GM12878 (cell line): ENCODE results near the gene TTLL11. TPM values are rescaled to one million over a fixed set of nuclear protein-coding genes. Genes with fewer than 3 reads are reported as not detected.

Experiments
- ATAC-seq: fragments of 200-7000 bp; cut with Tn5 transposase; 3 replicates; pipeline ENCODE4 v1.9.1; 2020; ENCODE audit warnings: mild to moderate bottlenecking, moderate library complexity
- BruUV-seq: library from RNA; stranded (reverse); fragments of 400-500 nt; replicated peaks from 2 replicates; lab custom pipeline; 2021; lab: Mats Ljungman, UMichigan
- CTCF ChIA-PET: fragments of 300-600 bp; sonication (Branson Sonifier 250); formaldehyde crosslinking; extraction: SDS; loops from one replicate; lab custom pipeline; 2021; ENCODE audit warnings: inconsistent platforms; lab: Yijun Ruan, JAX
- POLR2A ChIA-PET: fragments of 350-600 bp; formaldehyde crosslinking; extraction: SDS; loops from one replicate; lab custom pipeline; 2021; ENCODE audit warnings: inconsistent platforms; lab: Charles Lee
- RAD21 ChIA-PET: fragments of 300-600 bp; sonication (Branson Sonifier 250); formaldehyde crosslinking; loops from one replicate; lab custom pipeline; 2023; ENCODE audit warnings: antibody characterized with exemption; ENCODE audit not compliant: unreplicated experiment; lab: Charles Lee
- SMC1A ChIA-PET: fragments of 300-600 bp; sonication (Branson Sonifier 250); formaldehyde crosslinking; loops from one replicate; lab custom pipeline; 2023; ENCODE audit not compliant: unreplicated experiment, uncharacterized antibody; lab: Charles Lee
- DNase-seq: peaks from one replicate; pipeline ENCODE4 v3.0.0-alpha.2; 2011; ENCODE audit warnings: low read depth, low spot score
- FAIRE-seq: peaks from 3 replicates; lab custom pipeline; 2011; peaks lifted over from hg19 to GRCh38; lab: Jason Lieb, UNC
- H2AFZ ChIP-seq: 2 replicates; pipeline ENCODE4 v1.6.0; 2011; ENCODE audit warnings: low read depth, low read length, control low read depth; ENCODE audit not compliant: control insufficient read depth
- H3K27ac ChIP-seq: 2 replicates; pipeline ENCODE4 v1.5.1; 2011; ENCODE audit warnings: control low read depth; ENCODE audit not compliant: control insufficient read depth, insufficient read depth
- H3K27me3 ChIP-seq, 2 experiments: replicated peaks in 1 of 2; 2 replicates each; pipeline versions ENCODE4 v1.6.0 to v1.6.1; 2011; ENCODE audit warnings: low read length in 1 of 2; ENCODE audit not compliant: control insufficient read depth in 2 of 2, insufficient read depth in 2 of 2
- H3K36me3 ChIP-seq, 2 experiments: 2 replicates each; pipeline ENCODE4 v1.5.1; 2011; ENCODE audit warnings: low read length in 1 of 2; ENCODE audit not compliant: control insufficient read depth in 2 of 2, insufficient read depth in 2 of 2
- H3K4me1 ChIP-seq: 2 replicates; pipeline ENCODE4 v1.6.1; 2011; ENCODE audit warnings: mild to moderate bottlenecking, low read length, moderate library complexity, mixed read lengths; ENCODE audit not compliant: control insufficient read depth, insufficient read depth
- H3K4me2 ChIP-seq: 2 replicates; pipeline ENCODE4 v1.6.0; 2011; ENCODE audit warnings: control low read depth; ENCODE audit not compliant: control insufficient read depth, insufficient read depth
- H3K4me3 ChIP-seq: fragments of 200-600 bp; sonication (generic); 2 replicates; pipeline ENCODE4 v1.5.1; 2016
- H3K79me2 ChIP-seq: 2 replicates; pipeline ENCODE4 v1.6.0; 2011; ENCODE audit warnings: low read length; ENCODE audit not compliant: control insufficient read depth, insufficient read depth
- H3K9ac ChIP-seq: 2 replicates; pipeline ENCODE4 v1.8.0; 2011; ENCODE audit warnings: low read length, control low read depth, mixed read lengths; ENCODE audit not compliant: control insufficient read depth, insufficient read depth
- H3K9me3 ChIP-seq: replicated peaks from 3 replicates; pipeline ENCODE4 v1.5.1; 2011; ENCODE audit warnings: mild to moderate bottlenecking, low read length; ENCODE audit not compliant: control insufficient read depth, insufficient read depth
- H4K20me1 ChIP-seq: 2 replicates; pipeline ENCODE4 v1.6.0; 2011; ENCODE audit not compliant: control insufficient read depth, insufficient read depth
- BMI1 ChIP-seq: fragments of 450-650 bp; IDR thresholded peaks from 2 replicates; pipeline ENCODE4 v1.6.1; 2016; ENCODE audit warnings: mild to moderate bottlenecking, moderate library complexity, borderline replicate concordance
- ESRRA ChIP-seq: IDR thresholded peaks from 2 replicates; pipeline ENCODE4 v1.6.1; 2012; ENCODE audit warnings: mild to moderate bottlenecking, low read length, improper control_type of control experiment
- FOXK2 ChIP-seq: fragments of 450-650 bp; IDR thresholded peaks from 2 replicates; pipeline ENCODE4 v1.6.1; 2017; ENCODE audit warnings: mild to moderate bottlenecking, moderate library complexity
- IRF4 ChIP-seq: IDR thresholded peaks from 2 replicates; pipeline ENCODE4 v1.6.1; 2011; ENCODE audit warnings: low read depth, low read length
- NR2C1 ChIP-seq: fragments of 450-650 bp; IDR thresholded peaks from 2 replicates; pipeline ENCODE4 v1.6.1; 2017; ENCODE audit warnings: antibody characterized with exemption, mild to moderate bottlenecking, moderate library complexity
- SMAD5 ChIP-seq: IDR thresholded peaks from 2 replicates; pipeline ENCODE4 v1.6.1; 2016; ENCODE audit warnings: antibody characterized with exemption, low read depth
- SRF ChIP-seq, 2 experiments: IDR thresholded peaks; 2 replicates each; pipeline ENCODE4 v1.6.1; 2011; ENCODE audit warnings: low read depth in 2 of 2, low read length in 2 of 2, mild to moderate bottlenecking in 1 of 2, moderate library complexity in 1 of 2
- WGBS: methylation state at CpG from one replicate; pipeline ENCODE4 v1.1.6; 2016; ENCODE audit warnings: low lambda C conversion rate; ENCODE audit not compliant: insufficient replicate concordance, insufficient coverage; ENCODE audit errors: missing lambda C conversion rate; 5-methylcytosine and 5-hydroxymethylcytosine counted together
- in situ Hi-C: fragments of 300-500 bp; cut with MboI; formaldehyde crosslinking; loops from 9 replicates; pipeline ENCODE4 v1.14.3; 2018; ENCODE audit warnings: mixed read lengths
- intact Hi-C: fragments of 100-400 bp; cut with micrococcal nuclease; formaldehyde crosslinking; loops from one replicate; pipeline ENCODE4 v1.14.2; 2022; ENCODE audit not compliant: unreplicated experiment
- polyA plus RNA-seq, 11 experiments: library from polyadenylated mRNA; depleted of rRNA in 4 of 11; unstranded in 6 of 11; stranded (reverse) in 5 of 11; fragments of >200 nt; fragmentation: Nextera tagmentation in 4 of 11; fragmentation: Illumina TruSeq in 1 of 11; extraction: Ambion mirVana in 4 of 11; extraction: Trizol in 1 of 11; gene quantifications; 1 replicate in 1 of 11; 2 replicates in 10 of 11; pipeline versions ENCODE4 v1.2.1 to v1.2.3, GENCODE V29; 2011 to 2016; ENCODE audit warnings: inconsistent platforms in 2 of 11, missing spikeins in 2 of 11, low read depth in 1 of 11
- total RNA-seq, 4 experiments: library from RNA; depleted of rRNA in 3 of 4; stranded (reverse); fragments of >200 nt in 3 of 4; fragmentation: Illumina TruSeq in 1 of 4; extraction: Trizol in 1 of 4; gene quantifications; 2 replicates each; pipeline versions ENCODE4 v1.2.1 to v1.2.3, GENCODE V29; 2013 to 2021
- TF ChIP-seq, protein P1 (sequence below): fragments of 450-650 bp; IDR thresholded peaks from 2 replicates; pipeline ENCODE4 v1.6.1; 2016; ENCODE audit warnings: mild to moderate bottlenecking, moderate library complexity, borderline replicate concordance
- TF ChIP-seq, protein P2 (sequence below): fragments of 450-650 bp; formaldehyde crosslinking; IDR thresholded peaks from 2 replicates; pipeline ENCODE4 v1.5.0; 2022; ENCODE audit warnings: mild to moderate bottlenecking, missing genetic modification characterization
- TF ChIP-seq, protein P3 (sequence below): fragments of 450-650 bp; IDR thresholded peaks from 2 replicates; pipeline ENCODE4 v1.6.1; 2017; ENCODE audit warnings: mild to moderate bottlenecking, moderate library complexity

TTLL11 gene
- total and polyA plus RNA-seq, 10 of the 15 experiments (the other 5 are each of a cell fraction or from before 2014, with no cell fraction given): 1.2 to 3.7 (median 2.9) TPM

DNA sequence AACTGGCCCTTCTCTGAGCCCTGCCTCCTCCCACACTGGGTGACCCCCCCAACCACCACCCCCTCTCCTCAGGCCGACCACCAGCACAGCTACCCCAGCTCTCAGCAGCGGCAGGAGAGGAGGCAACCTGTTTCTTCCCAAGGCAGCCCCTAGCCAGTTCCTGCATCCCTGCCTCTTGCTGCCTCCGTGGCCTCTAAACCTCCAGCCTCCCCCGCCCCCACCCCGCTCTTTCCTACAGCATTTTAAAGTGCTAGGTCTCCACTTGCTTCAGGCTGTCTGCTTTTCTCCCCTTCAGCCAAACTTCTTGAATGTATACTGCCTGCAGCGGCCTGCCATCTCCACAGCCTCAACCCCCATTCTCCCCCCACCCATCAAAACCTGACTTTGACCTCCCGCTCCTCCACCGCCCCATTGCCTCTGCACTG, 306.1 kb downstream of the TTLL11 start (continued):
- TF ChIP-seq SMAD5: no peak

DNA sequence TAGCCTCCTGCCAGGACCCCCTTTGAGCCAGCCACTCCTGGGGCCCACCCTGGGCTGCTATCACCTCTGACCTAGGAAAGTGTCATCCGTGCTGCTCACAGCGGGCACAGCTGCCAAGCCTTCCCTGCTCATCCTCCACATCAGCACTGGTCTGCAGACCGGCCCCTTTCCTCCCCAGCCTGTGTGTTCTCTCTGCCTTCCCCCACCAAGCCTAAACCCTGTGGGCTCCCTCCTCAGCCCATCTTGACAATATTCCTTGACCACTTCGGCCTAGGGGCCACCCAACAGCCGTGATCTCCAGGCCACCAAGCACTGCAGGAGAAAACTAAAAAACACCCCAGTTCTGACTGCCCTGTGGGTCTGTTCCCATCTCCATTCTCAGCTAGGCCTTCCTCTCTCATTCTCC, 306.6 kb downstream of the TTLL11 start:
- ChIA-PET CTCF (no interaction called here), RAD21 (no interaction called here), SMC1A (no interaction called here), POLR2A (no interaction called here)
- in situ Hi-C loops (no loop called here), intact Hi-C loops (no loop called here)
- H3K4me3 ChIP-seq: no peak overlapping the region
- BruUV-seq: no TSS peak
- H3K79me2 ChIP-seq: no peaks in the 10 kb centered on the region
- H3K36me3 ChIP-seq: no peaks in the 10 kb centered on the region
- ATAC-seq (no peak), DNase-seq (no peak), FAIRE-seq (no peak)
- H3K9me3 ChIP-seq: no peaks in the 10 kb centered on the region
- no peak overlapping the region for H3K9ac ChIP-seq
- no peaks in the 10 kb centered on the region for H3K4me1 ChIP-seq
- H4K20me1 ChIP-seq: no peaks in the 10 kb centered on the region
- 22% methylated on average over 3 of the region's 5 CpGs for WGBS
- peaks cover 3 to 8% of the 10 kb centered on the region in 2 experiments; a peak in 3 of 4 replicates for H3K27me3 ChIP-seq
- H3K27ac ChIP-seq: no peak overlapping the region
- H3K4me2 ChIP-seq: no peak overlapping the region
- no peak overlapping the region for H2AFZ ChIP-seq
- TF ChIP-seq FOXK2 (no peak), ESRRA (no peak), BMI1 (no peak), IRF4 (no peak), NR2C1 (no peak), SRF (IDR thresholded peaks at IDR 0.05; ENCODE audit: low read depth in 2 of 2, low read length in 2 of 2) (no peak)
- TF ChIP-seq, protein P1, sequence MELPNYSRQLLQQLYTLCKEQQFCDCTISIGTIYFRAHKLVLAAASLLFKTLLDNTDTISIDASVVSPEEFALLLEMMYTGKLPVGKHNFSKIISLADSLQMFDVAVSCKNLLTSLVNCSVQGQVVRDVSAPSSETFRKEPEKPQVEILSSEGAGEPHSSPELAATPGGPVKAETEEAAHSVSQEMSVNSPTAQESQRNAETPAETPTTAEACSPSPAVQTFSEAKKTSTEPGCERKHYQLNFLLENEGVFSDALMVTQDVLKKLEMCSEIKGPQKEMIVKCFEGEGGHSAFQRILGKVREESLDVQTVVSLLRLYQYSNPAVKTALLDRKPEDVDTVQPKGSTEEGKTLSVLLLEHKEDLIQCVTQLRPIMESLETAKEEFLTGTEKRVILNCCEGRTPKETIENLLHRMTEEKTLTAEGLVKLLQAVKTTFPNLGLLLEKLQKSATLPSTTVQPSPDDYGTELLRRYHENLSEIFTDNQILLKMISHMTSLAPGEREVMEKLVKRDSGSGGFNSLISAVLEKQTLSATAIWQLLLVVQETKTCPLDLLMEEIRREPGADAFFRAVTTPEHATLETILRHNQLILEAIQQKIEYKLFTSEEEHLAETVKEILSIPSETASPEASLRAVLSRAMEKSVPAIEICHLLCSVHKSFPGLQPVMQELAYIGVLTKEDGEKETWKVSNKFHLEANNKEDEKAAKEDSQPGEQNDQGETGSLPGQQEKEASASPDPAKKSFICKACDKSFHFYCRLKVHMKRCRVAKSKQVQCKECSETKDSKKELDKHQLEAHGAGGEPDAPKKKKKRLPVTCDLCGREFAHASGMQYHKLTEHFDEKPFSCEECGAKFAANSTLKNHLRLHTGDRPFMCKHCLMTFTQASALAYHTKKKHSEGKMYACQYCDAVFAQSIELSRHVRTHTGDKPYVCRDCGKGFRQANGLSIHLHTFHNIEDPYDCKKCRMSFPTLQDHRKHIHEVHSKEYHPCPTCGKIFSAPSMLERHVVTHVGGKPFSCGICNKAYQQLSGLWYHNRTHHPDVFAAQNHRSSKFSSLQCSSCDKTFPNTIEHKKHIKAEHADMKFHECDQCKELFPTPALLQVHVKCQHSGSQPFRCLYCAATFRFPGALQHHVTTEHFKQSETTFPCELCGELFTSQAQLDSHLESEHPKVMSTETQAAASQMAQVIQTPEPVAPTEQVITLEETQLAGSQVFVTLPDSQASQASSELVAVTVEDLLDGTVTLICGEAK: no peak
- TF ChIP-seq, protein P2, sequence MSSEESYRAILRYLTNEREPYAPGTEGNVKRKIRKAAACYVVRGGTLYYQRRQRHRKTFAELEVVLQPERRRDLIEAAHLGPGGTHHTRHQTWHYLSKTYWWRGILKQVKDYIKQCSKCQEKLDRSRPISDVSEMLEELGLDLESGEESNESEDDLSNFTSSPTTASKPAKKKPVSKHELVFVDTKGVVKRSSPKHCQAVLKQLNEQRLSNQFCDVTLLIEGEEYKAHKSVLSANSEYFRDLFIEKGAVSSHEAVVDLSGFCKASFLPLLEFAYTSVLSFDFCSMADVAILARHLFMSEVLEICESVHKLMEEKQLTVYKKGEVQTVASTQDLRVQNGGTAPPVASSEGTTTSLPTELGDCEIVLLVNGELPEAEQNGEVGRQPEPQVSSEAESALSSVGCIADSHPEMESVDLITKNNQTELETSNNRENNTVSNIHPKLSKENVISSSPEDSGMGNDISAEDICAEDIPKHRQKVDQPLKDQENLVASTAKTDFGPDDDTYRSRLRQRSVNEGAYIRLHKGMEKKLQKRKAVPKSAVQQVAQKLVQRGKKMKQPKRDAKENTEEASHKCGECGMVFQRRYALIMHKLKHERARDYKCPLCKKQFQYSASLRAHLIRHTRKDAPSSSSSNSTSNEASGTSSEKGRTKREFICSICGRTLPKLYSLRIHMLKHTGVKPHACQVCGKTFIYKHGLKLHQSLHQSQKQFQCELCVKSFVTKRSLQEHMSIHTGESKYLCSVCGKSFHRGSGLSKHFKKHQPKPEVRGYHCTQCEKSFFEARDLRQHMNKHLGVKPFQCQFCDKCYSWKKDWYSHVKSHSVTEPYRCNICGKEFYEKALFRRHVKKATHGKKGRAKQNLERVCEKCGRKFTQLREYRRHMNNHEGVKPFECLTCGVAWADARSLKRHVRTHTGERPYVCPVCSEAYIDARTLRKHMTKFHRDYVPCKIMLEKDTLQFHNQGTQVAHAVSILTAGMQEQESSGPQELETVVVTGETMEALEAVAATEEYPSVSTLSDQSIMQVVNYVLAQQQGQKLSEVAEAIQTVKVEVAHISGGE (CRISPR knock-in tag): no peak
- TF ChIP-seq, protein P3, sequence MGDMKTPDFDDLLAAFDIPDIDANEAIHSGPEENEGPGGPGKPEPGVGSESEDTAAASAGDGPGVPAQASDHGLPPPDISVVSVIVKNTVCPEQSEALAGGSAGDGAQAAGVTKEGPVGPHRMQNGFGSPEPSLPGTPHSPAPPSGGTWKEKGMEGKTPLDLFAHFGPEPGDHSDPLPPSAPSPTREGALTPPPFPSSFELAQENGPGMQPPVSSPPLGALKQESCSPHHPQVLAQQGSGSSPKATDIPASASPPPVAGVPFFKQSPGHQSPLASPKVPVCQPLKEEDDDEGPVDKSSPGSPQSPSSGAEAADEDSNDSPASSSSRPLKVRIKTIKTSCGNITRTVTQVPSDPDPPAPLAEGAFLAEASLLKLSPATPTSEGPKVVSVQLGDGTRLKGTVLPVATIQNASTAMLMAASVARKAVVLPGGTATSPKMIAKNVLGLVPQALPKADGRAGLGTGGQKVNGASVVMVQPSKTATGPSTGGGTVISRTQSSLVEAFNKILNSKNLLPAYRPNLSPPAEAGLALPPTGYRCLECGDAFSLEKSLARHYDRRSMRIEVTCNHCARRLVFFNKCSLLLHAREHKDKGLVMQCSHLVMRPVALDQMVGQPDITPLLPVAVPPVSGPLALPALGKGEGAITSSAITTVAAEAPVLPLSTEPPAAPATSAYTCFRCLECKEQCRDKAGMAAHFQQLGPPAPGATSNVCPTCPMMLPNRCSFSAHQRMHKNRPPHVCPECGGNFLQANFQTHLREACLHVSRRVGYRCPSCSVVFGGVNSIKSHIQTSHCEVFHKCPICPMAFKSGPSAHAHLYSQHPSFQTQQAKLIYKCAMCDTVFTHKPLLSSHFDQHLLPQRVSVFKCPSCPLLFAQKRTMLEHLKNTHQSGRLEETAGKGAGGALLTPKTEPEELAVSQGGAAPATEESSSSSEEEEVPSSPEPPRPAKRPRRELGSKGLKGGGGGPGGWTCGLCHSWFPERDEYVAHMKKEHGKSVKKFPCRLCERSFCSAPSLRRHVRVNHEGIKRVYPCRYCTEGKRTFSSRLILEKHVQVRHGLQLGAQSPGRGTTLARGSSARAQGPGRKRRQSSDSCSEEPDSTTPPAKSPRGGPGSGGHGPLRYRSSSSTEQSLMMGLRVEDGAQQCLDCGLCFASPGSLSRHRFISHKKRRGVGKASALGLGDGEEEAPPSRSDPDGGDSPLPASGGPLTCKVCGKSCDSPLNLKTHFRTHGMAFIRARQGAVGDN: no peak
